ENCODE measurements around the gene PSD4. TPM values are rescaled to one million over a fixed set of nuclear protein-coding genes. Genes with fewer than 3 reads are reported as not detected.

PSD4 gene
- total RNA-seq, 1 experiment from 2014 or later, result 1.0 TPM

- H2AFZ ChIP-seq (ENCODE audit: low read length), result no peak overlapping the region
- no peak overlapping the region for H2BK20ac ChIP-seq (ENCODE audit: low read depth, low read length, poor library complexity, severe bottlenecking)
- H4K8ac ChIP-seq (replicated peaks; ENCODE audit: insufficient read length, low read depth, low read length), result no peak overlapping the region
- H3K9ac ChIP-seq (ENCODE audit: extremely low read depth, insufficient read length, low read length), result no peak overlapping the region
- H3K23me2 ChIP-seq (ENCODE audit: insufficient read length, low read depth, low read length, poor library complexity, severe bottlenecking), result no peaks in the 10 kb centered on the region
- no peak overlapping the region for H2BK12ac ChIP-seq (ENCODE audit: insufficient read length, low read depth, low read length)
- Mint-ChIP-seq H3K36me3 (ENCODE audit: insufficient read depth in 1 of 3, low read depth in 3 of 3) (no peaks in the 10 kb centered on the region), H3K4me3 (no peak overlapping the region), H3K27ac (no peak overlapping the region), H3K9me3 (no peaks in the 10 kb centered on the region), H3K4me1 (peaks cover 5 to 10% of the 10 kb centered on the region in 2 experiments), H3K27me3 (ENCODE audit: low read depth) (peaks cover 3% of the 10 kb centered on the region)
- no peaks in the 10 kb centered on the region for H3K9me3 ChIP-seq (ENCODE audit: control insufficient read depth, low read depth, low read length)
- H3K79me1 ChIP-seq (ENCODE audit: insufficient read depth, low read depth, low read length, poor library complexity, severe bottlenecking), result no peaks in the 10 kb centered on the region
- TF ChIP-seq CTCF (conservative IDR thresholded peaks at IDR 0.05), result no peak
- no peak overlapping the region for H2BK120ac ChIP-seq (ENCODE audit: low read depth, low read length, poor library complexity, severe bottlenecking)
- no peak overlapping the region for H3T11ph ChIP-seq (ENCODE audit: low read length)
- no peak overlapping the region for H3K4me2 ChIP-seq (ENCODE audit: insufficient read depth, insufficient read length, low read length)
- no peaks in the 10 kb centered on the region for H4K20me1 ChIP-seq (ENCODE audit: control insufficient read depth, insufficient read depth, insufficient read length)
- no peaks in the 10 kb centered on the region for H3K79me2 ChIP-seq (ENCODE audit: insufficient read depth, low read length)
- no peak overlapping the region for H4K5ac ChIP-seq (ENCODE audit: insufficient read length, low read depth, low read length)
- H4K91ac ChIP-seq (ENCODE audit: insufficient read length, low read depth, low read length), result no peak overlapping the region
- WGBS (ENCODE audit: extremely low coverage, insufficient read length, low lambda C conversion rate), result 100% methylated on average over 1 of the region's 2 CpGs
- no peak overlapping the region for H2AK5ac ChIP-seq (ENCODE audit: insufficient read length, low read length)
- no peak overlapping the region for H2BK5ac ChIP-seq (ENCODE audit: insufficient read length, low read length)
- no peak for DNase-seq
- no peak overlapping the region for H3K56ac ChIP-seq (ENCODE audit: insufficient read length, low read depth, low read length)
- H3K4me1 ChIP-seq (ENCODE audit: insufficient read depth, low read length), result no peaks in the 10 kb centered on the region
- no peak overlapping the region for H2BK15ac ChIP-seq (ENCODE audit: low read depth, low read length)
- H3K23ac ChIP-seq (ENCODE audit: insufficient read length, low read depth, low read length), result no peak overlapping the region
- H3K4ac ChIP-seq (ENCODE audit: low read depth, low read length), result no peak overlapping the region
- no peak overlapping the region for H3K14ac ChIP-seq (ENCODE audit: insufficient read depth, low read length)
- H3K18ac ChIP-seq (ENCODE audit: insufficient read length, low read depth, low read length), result no peak overlapping the region
- H3K27me3 ChIP-seq (ENCODE audit: insufficient read depth, low read length), result no peaks in the 10 kb centered on the region
- H3K27ac ChIP-seq (ENCODE audit: insufficient read length, low read depth, low read length), result no peak overlapping the region
Measured at GRCh38 chr2:113224647-113225236, 51.0 kb downstream of the PSD4 start.
